GM12875 (cell line): ENCODE results near the gene BLOC1S3.

Experiments used
- H3K4me3 ChIP-seq: one replicate; pipeline ENCODE4 v1.5.1; 2011; ENCODE audit warnings: low read depth, low read length, control low read depth
- CTCF ChIP-seq: IDR thresholded peaks from 2 replicates; pipeline ENCODE4 v1.5.1; 2011; ENCODE audit warnings: low read depth, mild to moderate bottlenecking, control low read depth, inconsistent platforms, low read length, moderate library complexity, borderline replicate concordance; ENCODE audit not compliant: insufficient read depth

BLOC1S3 gene

DNA sequence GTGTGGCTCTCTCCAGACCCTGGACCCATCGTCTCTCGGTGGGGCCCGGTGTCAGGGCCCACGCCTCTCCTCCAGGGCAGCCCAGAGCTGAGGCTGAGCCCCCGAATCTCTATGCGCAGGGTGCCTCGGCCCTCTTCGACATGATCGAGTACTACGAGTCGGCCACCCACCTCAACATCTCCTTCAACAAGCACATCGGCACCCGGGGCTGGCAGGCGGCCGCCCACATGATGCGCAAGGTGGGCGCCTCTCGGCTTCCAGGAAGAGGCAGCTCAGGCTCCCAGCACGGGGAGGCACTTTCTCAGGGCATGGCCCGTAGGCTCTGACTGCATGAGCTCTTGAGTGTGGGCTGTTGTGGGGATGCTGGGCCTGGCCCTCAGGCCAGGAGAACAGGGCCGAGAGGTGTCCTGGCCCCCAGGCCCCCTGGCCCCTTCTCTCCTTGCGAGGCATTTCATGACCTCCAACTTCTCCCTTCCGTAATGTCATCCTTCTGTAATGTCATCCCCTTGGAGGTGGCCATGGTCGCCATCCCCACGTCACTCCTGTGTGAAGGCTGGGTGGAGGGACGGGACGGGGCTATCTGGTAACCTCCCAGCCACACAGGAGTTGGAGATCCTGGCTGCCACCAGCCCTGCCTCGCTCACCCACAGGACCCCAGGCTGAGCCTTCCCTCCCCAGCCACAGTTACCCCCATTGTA is 37.2 kb upstream of the BLOC1S3 start:
- no peak for TF ChIP-seq CTCF
- H3K4me3 ChIP-seq = no peak overlapping the region

DNA sequence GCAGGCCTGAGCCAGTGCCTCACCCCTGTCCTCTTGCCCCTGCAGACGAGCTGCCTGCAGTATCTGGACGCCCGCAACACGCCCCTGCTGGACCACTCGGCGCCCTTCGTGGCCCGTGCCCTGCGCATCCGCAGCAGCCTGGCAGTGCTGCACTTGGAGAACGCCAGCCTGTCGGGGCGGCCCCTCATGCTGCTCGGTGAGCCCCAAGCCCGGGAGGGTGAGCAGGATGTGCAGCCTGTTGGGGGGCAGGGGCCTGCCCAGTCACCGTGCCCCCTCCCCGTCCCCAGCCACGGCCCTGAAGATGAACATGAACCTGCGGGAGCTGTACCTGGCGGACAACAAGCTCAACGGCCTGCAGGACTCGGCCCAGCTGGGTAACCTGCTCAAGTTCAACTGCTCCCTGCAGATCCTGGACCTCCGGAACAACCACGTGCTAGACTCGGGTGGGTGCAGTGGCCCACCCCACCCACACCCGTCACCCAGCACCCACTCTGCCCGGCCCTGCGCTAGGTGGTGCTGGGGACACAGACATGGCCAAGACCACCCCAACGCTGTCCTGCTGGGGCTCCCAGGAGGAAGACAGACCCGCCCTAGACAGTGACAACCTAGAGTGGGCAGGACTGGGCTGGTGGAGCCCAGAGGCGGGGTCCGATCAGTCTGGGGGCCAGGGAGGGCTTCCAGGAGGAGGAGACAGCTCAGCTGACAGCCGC is 36.4 kb upstream of the BLOC1S3 start:
- no peak for TF ChIP-seq CTCF
- no peak overlapping the region for H3K4me3 ChIP-seq

DNA sequence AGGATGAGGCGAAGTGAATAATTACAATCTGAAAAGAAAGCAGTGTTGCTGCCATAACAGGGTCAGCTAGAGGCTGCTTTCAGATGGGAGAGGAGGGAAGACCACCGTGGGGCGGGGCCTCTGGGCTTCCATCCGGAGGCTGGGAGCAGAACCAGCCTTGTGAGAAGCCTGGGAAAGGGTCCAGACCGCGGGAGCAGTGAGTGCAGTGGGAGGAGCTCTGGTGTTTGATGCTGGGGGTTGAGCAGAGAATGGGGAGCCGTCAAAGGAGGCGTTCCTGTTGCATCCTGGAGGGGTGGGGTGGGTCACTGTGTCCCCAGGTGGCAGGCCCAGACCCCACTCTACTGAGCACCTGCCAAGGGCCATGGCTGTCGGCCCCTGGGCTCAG is 35.9 kb upstream of the BLOC1S3 start:
- no peak overlapping the region for H3K4me3 ChIP-seq
- TF ChIP-seq CTCF = no peak

DNA sequence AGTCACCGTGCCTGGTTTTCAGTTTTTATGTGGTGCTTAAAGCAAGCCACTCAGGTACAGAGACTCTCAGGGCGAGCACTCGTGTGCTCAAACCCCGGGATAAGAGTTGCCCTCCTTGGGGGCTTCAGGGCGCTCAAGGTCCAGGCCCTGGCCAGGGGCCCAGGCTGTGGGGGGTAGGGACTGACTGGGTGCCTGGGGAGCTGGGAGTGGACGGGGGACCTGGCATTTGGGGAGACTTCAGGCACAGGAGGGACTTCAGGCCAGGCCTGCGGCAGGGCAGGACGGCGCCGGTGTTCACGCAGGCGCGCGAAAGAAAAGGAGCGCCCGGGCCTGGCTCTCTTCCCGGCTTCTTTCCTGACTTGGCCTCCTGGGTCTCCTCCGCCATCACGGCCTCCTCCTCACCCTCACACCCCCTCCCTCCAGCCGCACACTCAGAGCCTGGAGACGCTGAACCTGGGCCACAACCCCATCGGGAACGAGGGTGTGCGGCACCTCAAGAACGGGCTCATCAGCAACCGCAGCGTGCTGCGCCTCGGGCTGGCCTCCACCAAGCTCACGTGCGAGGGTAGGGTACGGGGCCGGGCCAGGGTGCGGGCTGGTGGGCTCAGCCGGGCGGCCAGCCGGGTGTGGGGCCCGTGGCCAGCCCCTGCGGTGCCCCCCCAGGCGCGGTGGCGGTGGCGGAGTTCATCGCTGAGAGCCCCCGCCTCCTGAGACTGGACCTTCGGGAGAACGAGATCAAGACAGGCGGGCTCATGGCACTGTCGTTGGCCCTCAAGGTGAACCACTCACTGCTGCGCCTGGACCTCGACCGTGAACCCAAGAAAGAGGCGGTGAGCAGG is 33.9 kb upstream of the BLOC1S3 start:
- H3K4me3 ChIP-seq = no peak overlapping the region
- TF ChIP-seq CTCF = no peak

- TF ChIP-seq CTCF = no peak
- H3K4me3 ChIP-seq = no peak overlapping the region
Observed at GRCh38 chr19:45145270-45146189, 33.1 kb upstream of the BLOC1S3 start.

GRCh38 chr19:45146251-45146650 is 32.3 kb upstream of the BLOC1S3 start:
- no peak for TF ChIP-seq CTCF
- H3K4me3 ChIP-seq = no peak overlapping the region
